Measurements from ENCODE around the gene TMSB4X.

GRCh38 chrX:12962041-12962504, 12.8 kb upstream of the TMSB4X start:
- TF ChIP-seq POLR2A (IDR thresholded peaks at IDR 0.05) (no peak), CTCF (IDR thresholded peaks at IDR 0.05) (no peak)

All from tibial nerve (tissue), 3 donors.